Endodermal cell (in vitro differentiated cells): ENCODE data around the gene JMJD7. TPM values are rescaled to one million over a fixed set of nuclear protein-coding genes. Genes with fewer than 3 reads are reported as not detected.

Source experiments
- DNase-seq: peaks from one replicate; pipeline ENCODE4 v3.0.0-alpha.2; 2017
- H3K27ac ChIP-seq: 2 replicates; pipeline ENCODE4 v1.5.1; 2013; ENCODE audit warnings: mild to moderate bottlenecking, low read depth, low read length, moderate library complexity
- H3K27me3 ChIP-seq: 2 replicates; pipeline ENCODE4 v1.6.1; 2013; ENCODE audit warnings: mild to moderate bottlenecking, low read length, moderate library complexity; ENCODE audit not compliant: insufficient read depth, control insufficient read depth, poor library complexity, severe bottlenecking
- H3K36me3 ChIP-seq: 2 replicates; pipeline ENCODE4 v1.7.0; 2013; ENCODE audit warnings: mild to moderate bottlenecking, low read length, moderate library complexity; ENCODE audit not compliant: control insufficient read depth, insufficient read depth
- H3K4me1 ChIP-seq: one replicate; pipeline ENCODE4 v1.7.0; 2013; ENCODE audit warnings: low read length; ENCODE audit not compliant: control insufficient read depth, insufficient read depth
- H3K4me3 ChIP-seq: 2 replicates; pipeline ENCODE4 v1.5.1; 2013; ENCODE audit warnings: mild to moderate bottlenecking, low read length, moderate library complexity
- H3K9ac ChIP-seq: 2 replicates; pipeline ENCODE4 v1.6.1; 2013; ENCODE audit warnings: mild to moderate bottlenecking, low read length, moderate library complexity; ENCODE audit not compliant: poor library complexity, severe bottlenecking; ENCODE audit errors: extremely low read depth
- H3K9me3 ChIP-seq: 2 replicates; pipeline ENCODE4 v1.6.1; 2013; ENCODE audit warnings: mild to moderate bottlenecking, low read length, moderate library complexity; ENCODE audit not compliant: control insufficient read depth
- H3K27ac Mint-ChIP-seq: 2 replicates; pipeline ENCODE4 v1.8.0; 2020; ENCODE audit warnings: mixed read lengths
- H3K27me3 Mint-ChIP-seq: 2 replicates; pipeline ENCODE4 v1.8.0; 2021; ENCODE audit warnings: mild to moderate bottlenecking, mixed read lengths; ENCODE audit not compliant: insufficient read depth
- H3K36me3 Mint-ChIP-seq: 2 replicates; pipeline ENCODE4 v1.8.0; 2020; ENCODE audit warnings: low read depth, mixed read lengths
- H3K4me1 Mint-ChIP-seq: 2 replicates; pipeline ENCODE4 v1.8.0; 2020; ENCODE audit warnings: mixed read lengths
- H3K4me3 Mint-ChIP-seq: 2 replicates; pipeline ENCODE4 v1.8.0; 2020; ENCODE audit warnings: mild to moderate bottlenecking, moderate library complexity, mixed read lengths
- H3K9me3 Mint-ChIP-seq: 2 replicates; pipeline ENCODE4 v1.8.0; 2020; ENCODE audit warnings: mild to moderate bottlenecking, mixed read lengths
- WGBS, 2 experiments: methylation state at CpG; one replicate each; pipeline versions ENCODE4 v1.1.5 to v1.1.7; 2013; ENCODE audit warnings: missing lambda C conversion rate in 2 of 2, mixed read lengths in 1 of 2; ENCODE audit not compliant: insufficient coverage in 1 of 2, insufficient read length in 1 of 2; 5-methylcytosine and 5-hydroxymethylcytosine counted together
- total RNA-seq, 2 donors: library from RNA; stranded (reverse); fragmentation: NEBNext Ultra II Directional in 1 of 2; extraction: Animal tissue kit (Norgen Biotek cat#: 25700) in 1 of 2; gene quantifications; 2 replicates in 1 of 2; 3 replicates in 1 of 2; pipeline ENCODE4 v1.2.1, GENCODE V29; 2021
- TF ChIP-seq, protein P1 (sequence below): fragments of 200-600 bp; sonication (generic); conservative IDR thresholded peaks from 2 replicates; pipeline ENCODE4 v1.5.0; 2021; ENCODE audit warnings: antibody characterized with exemption, mild to moderate bottlenecking

The JMJD7 gene
- total RNA-seq, 2 donors from 2014 or later, result 18.4 to 22.1 TPM

DNA sequence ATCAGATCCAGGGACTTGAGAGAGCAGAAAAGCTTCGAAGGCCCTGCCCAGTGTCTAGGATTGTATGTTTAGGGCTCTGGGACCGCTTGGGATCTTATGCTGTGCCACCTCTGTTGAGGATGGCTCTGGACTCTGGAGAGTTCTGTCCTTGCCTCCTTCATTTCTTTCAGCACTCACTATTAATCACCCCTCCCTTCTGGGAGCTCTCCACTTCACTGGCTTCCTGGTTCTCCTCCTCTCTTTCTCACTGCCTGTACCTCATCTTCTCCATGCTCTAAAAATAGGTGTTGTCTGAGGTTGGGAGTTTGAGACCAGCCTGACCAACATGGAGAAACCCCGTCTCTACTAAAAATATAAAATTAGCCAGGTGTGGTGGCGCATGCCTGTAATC, 36.4 kb upstream of the JMJD7 start:
- Histone ChIP-seq H3K27ac (no peak overlapping the region), H3K9me3 (no peaks in the 10 kb centered on the region), H3K27me3 (no peaks in the 10 kb centered on the region), H3K4me1 (peaks cover 8% of the 10 kb centered on the region), H3K36me3 (no peaks in the 10 kb centered on the region), H3K9ac (no peak overlapping the region), H3K4me3 (no peak overlapping the region)
- H3K9me3 Mint-ChIP-seq, result no peaks in the 10 kb centered on the region
- TF ChIP-seq, protein P1, sequence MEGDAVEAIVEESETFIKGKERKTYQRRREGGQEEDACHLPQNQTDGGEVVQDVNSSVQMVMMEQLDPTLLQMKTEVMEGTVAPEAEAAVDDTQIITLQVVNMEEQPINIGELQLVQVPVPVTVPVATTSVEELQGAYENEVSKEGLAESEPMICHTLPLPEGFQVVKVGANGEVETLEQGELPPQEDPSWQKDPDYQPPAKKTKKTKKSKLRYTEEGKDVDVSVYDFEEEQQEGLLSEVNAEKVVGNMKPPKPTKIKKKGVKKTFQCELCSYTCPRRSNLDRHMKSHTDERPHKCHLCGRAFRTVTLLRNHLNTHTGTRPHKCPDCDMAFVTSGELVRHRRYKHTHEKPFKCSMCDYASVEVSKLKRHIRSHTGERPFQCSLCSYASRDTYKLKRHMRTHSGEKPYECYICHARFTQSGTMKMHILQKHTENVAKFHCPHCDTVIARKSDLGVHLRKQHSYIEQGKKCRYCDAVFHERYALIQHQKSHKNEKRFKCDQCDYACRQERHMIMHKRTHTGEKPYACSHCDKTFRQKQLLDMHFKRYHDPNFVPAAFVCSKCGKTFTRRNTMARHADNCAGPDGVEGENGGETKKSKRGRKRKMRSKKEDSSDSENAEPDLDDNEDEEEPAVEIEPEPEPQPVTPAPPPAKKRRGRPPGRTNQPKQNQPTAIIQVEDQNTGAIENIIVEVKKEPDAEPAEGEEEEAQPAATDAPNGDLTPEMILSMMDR, result no peak
- DNase-seq, result no peak
- no peak overlapping the region for H3K4me3 Mint-ChIP-seq
- no peak overlapping the region for H3K27ac Mint-ChIP-seq
- no peaks in the 10 kb centered on the region for H3K36me3 Mint-ChIP-seq
- WGBS, 2 experiments, result 96 to 99% methylated on average over 4 of the region's 4 CpGs
- H3K4me1 Mint-ChIP-seq, result peaks cover 31% of the 10 kb centered on the region
- H3K27me3 Mint-ChIP-seq, result no peaks in the 10 kb centered on the region

DNA sequence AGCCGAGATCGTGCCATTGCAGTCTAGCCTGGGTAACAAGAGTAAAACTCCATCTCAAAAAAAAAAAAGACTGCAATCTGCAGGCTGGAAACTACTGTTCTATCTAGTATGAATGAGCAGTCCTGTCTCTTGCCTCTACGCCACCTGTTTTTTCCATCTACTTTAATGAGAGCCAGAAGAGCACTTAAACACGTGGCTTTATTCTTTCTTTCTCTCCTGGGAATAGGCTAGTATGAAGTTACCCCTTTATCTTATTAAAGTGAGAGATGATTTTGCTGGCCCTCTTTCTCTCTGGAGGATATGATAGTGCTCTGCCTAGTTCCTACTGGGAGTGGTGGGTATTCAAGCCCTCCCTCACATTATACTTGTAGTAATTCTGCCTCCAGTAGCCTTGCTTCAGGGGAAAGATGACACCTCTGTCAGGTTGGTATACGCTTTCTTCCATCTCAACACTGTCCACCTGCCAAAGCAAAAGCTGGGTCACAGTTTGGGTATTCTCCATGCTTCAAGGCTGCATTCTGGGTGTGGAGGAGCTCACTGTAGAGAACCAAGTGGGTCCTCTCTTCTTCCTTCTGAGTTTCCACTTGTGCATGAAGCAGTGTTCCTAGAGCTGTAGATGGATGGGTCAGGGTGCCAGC, 35.8 kb upstream of the JMJD7 start:
- Mint-ChIP-seq H3K4me1 (peaks cover 33% of the 10 kb centered on the region), H3K27ac (no peak overlapping the region), H3K9me3 (no peaks in the 10 kb centered on the region), H3K4me3 (no peak overlapping the region), H3K36me3 (no peaks in the 10 kb centered on the region), H3K27me3 (no peaks in the 10 kb centered on the region)
- WGBS, 2 experiments, result 93 to 100% methylated on average over 4 to 5 of the region's 5 CpGs
- H3K36me3 ChIP-seq, result no peaks in the 10 kb centered on the region
- H3K27me3 ChIP-seq, result no peaks in the 10 kb centered on the region
- H3K9ac ChIP-seq, result no peak overlapping the region
- TF ChIP-seq, protein P1, result no peak
- no peak overlapping the region for H3K27ac ChIP-seq
- H3K4me3 ChIP-seq, result no peak overlapping the region
- peaks cover 8% of the 10 kb centered on the region for H3K4me1 ChIP-seq
- H3K9me3 ChIP-seq, result no peaks in the 10 kb centered on the region
- DNase-seq, result no peak

DNA sequence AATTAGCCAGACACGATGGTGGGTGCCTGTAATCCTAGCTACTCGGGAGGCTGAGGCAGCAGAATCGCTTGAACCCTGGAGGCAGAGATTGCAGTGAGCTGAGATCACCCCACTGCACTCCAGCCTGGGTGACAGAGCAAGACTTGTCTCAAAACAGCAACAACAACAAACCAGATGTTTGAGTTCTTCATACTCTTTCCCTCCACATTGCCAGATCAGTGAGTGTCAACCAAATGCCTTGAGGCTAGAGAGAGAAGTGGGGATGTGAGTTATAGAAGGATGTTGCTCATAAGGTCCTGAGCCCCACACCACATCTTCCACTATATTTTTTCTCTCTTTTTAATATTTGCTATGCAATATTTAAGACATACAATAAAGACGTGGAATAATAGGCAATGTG, 33.8 kb upstream of the JMJD7 start:
- H3K36me3 ChIP-seq, result no peaks in the 10 kb centered on the region
- H3K27ac ChIP-seq, result no peak overlapping the region
- H3K27me3 ChIP-seq, result no peaks in the 10 kb centered on the region
- H3K27me3 Mint-ChIP-seq, result no peaks in the 10 kb centered on the region
- H3K36me3 Mint-ChIP-seq, result no peaks in the 10 kb centered on the region
- H3K9ac ChIP-seq, result no peak overlapping the region
- no peaks in the 10 kb centered on the region for H3K9me3 ChIP-seq
- 95 to 96% methylated on average over 3 to 4 of the region's 4 CpGs for WGBS, 2 experiments
- H3K4me3 Mint-ChIP-seq, result no peak overlapping the region
- TF ChIP-seq, protein P1, result no peak
- H3K4me1 ChIP-seq, result peaks cover 8% of the 10 kb centered on the region
- H3K9me3 Mint-ChIP-seq, result no peaks in the 10 kb centered on the region
- H3K4me1 Mint-ChIP-seq, result peaks cover 26% of the 10 kb centered on the region
- DNase-seq, result no peak
- H3K4me3 ChIP-seq, result no peak overlapping the region
- no peak overlapping the region for H3K27ac Mint-ChIP-seq
